Hematopoietic multipotent progenitor cell treated with erythropoietin and hydrocortisone succinate and interleukin-3 and kit ligand, for 8 days (in vitro differentiated cells): ENCODE measurements around the gene FAM13A.

Source experiments
- DNase-seq: peaks from one replicate; pipeline ENCODE4 v3.0.0-alpha.2; 2015

Gene FAM13A

DNA sequence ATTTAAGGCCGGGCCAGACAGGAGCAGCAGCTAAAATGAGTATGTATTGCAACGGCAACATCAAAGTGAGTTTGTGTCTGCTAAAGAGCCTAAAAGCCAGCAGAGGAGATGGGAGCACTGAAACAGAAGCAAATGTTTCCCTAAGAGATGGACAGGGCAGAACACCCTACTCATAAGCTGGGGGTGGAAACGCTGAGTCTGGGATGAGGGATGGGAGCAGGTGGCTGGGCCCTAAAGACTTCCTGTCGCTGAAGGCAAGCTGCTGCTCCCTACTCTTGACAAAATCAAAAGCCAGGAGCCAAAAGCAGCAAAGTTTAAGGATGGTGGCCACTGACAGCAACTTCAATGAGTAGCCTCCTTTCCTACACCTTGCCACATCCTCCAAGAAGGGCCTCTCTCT is 318.8 kb downstream of the FAM13A start:
- DNase-seq, result no peak

GRCh38 chr4:88737307-88737941 is 319.6 kb downstream of the FAM13A start:
- DNase-seq, result no peak

- DNase-seq, result no peak
These were observed 320.7 kb downstream of the FAM13A start for GRCh38 chr4:88736264-88736663.

DNA sequence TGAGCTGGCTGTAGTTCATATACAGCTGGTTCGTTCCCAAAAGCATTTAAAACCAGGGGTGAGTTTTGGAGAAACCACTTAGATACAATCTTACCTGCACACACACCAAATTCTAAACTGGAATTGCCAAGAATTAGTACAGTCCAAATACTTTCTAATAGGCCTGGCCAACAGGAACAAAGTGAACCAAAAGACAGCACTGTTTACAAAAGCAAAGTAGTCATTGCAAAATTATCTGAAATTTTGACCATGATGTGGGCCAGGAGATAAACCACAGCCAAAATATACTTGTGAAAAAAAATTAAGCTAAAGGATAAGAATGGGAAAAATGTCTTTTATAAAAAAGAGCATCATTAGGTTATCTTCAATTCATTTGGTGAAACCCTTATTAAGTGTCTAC is 321.4 kb downstream of the FAM13A start:
- no peak for DNase-seq

DNA sequence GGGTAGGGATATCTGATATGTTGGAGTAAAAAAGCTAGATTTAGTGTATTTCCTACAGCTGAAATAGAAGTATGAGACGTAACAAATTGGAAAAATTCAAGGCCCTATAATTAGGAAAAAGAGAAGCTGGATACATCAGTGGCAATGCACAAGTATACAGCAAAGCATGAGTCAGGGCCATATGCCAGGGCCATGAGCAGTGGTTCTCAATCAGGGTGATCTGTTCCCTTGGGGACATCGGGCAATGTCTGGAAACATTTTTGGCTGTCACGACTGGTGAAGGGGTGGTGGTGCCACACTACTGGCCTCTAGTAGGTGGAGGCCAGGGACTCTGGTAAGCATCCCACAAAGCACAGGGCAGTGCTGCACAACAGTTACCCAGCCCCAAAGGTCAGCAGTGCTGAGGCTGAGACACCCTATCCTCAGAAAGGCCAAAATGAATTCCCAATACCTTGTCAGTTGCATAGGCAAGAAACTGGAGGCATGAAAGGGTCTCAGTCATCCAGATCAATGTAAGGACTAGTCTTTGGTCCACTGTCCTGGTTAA is 322.5 kb downstream of the FAM13A start:
- no peak for DNase-seq

DNA sequence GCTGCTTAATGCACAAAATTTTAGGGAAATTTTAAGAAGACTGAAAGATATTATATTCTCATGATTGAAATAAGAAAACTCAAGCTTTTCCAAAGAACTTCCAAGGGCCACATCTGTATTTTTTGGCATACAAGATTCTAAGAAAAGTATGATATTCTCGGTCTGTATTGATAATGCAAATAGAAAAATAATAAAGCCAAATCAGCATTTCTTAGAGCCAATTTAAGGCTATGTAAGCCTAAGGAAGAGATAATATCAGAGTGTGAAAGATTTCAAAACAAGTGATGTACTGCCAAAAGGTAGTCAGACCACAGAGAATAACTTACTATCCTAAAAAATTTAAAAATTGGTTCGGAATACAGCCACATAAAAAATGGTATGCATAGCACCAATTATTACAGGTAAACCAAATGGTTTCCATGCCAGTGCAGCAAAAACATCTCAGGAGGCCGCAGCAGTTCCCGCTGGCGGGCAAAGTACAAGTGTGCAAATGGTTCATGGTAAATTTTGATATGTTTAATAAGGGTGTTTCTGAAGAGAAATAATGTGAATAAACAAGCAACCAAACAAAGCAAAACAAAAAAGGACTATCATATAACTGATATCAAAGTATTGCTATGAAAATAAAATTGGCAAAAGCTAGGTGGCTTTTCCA is 324.1 kb downstream of the FAM13A start:
- DNase-seq, result no peak

- no peak for DNase-seq
These were observed 325.6 kb downstream of the FAM13A start for GRCh38 chr4:88731381-88731780.

GRCh38 chr4:88730811-88731210 is 326.2 kb downstream of the FAM13A start:
- peak; percentile 18 for DNase-seq

- peak; percentile 14 for DNase-seq
These were observed 327.7 kb downstream of the FAM13A start for GRCh38 chr4:88729146-88729760.

DNA sequence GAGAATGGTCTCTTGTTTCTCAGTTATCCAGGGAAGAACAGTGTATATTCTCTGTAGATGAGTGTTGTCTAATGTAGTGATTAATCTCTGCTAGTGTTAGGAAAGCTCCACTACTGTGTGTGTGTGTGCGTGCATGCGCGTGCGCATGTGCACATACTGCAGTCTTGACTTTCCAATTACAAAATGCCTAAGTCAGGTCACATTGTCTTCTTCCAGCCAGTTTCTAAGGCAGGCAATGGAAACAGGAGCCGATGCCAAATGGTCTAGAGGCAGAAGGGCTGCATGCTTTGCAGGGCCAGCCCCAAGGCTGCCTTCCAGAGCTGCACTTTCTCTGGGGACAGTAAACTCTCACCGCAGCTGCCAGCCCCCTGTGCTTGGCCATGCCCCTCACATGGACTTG is 328.8 kb downstream of the FAM13A start:
- no peak for DNase-seq

- no peak for DNase-seq
These were observed 331.0 kb downstream of the FAM13A start for GRCh38 chr4:88725986-88726385.

GRCh38 chr4:88725143-88725542 is 331.8 kb downstream of the FAM13A start:
- DNase-seq, result no peak

DNA sequence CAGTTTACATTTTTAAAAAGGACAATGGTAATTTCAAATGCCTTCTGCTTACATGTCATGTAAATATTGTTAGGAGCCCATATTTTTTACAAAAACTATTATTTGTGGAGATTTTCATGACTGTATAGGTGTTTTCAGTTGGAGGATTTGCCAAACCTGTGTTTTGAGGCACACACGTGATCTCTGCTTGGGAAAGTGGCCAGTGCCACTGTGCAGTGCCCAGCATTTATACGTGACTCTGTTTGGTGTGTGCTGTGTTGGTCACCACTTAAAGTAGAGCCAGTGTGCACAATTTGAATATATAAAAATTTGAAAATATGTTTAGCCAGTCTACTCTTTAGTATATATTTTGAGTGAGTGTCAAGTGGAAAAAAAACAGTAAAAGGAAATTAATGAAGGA is 332.6 kb downstream of the FAM13A start:
- no peak for DNase-seq

GRCh38 chr4:88722828-88723227 is 334.2 kb downstream of the FAM13A start:
- no peak for DNase-seq

DNA sequence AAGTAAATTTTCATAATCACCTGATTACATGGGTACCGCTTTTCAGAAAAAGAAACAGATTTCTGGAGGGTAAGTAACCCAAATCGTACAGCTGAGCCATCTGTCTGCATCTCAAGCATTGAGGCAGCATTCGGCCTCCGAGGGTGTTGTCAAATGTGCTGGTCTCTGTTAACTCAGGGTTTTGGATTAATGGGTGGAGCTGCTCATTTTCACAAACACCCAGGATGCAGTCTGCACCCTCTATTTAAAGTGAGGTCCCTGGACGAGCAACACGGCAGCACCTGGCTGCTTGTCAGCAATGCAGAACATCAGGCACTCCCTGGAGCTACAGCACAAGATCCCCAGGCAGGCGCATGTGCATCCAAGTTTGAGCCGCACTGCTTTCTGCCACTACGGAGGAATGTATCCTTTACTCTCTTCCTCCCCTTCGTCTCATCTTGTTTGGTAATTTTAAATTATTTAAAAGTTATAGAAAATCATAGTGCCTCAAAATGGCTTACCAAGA is 334.7 kb downstream of the FAM13A start:
- DNase-seq, result no peak

DNA sequence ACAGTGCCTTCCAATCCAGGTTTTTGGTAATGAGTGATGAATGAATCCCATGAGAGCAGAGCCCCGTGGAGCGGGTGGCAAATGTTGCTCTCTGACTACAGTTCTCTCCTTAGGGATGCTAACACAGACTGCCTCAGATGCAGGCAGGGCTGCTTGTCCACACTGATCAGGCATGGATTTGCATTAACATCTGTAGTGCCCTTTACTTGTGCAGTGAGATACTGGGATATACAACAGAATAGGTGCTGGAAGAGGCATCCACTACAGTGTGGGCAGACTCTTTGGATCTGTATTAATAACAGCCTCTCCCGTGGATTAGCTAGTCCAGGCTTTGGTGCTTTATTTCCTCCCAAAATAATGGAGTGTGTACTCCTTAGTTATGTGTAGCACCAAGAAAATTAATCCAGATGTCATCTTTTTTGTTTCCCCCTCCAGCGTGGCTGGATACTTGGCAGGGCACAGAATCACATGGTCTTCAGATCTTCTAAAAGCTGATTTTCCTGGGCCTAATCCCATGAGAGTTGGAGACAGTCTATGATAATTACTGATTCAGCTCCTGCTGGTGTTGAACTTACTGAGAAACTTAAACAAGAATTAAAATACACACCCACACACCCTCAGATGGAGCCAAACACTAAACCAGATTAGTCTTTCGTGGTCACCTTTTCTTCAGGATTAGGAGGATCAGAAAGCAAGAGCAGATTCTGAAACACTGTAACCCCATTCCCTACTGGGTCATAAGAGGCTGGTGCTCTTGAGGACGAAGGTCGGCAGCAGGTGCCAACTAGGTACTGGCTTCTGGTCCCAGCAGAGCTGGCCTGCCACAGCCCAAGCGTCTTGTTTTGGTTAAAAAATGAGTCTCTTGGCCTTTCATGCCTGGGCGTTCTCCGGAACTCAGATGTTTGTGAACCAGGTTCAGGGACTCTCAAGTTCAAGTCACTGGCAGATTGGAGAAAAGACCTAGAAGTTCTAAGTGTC is 336.2 kb downstream of the FAM13A start:
- no peak for DNase-seq

DNA sequence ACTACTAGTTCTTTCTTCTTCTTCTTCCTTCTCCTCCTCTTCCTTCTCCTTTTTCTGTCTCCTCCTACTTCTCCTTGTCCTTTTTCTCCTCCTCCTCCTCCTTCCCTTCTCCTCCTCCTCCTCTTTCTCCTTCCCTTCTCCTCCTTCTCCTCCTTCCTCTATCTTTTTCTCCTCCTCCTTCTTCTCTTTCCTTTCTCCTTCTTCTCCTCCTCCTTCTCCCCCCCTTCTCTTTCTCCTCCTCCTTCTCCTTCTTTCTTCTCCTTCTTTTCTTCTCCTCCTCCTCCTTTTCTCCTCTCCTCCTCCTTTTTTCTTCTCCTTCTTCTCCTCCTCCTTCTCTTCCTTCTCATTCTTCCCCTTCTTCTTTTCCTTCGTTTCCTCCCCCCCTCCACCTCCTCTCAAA is 337.6 kb downstream of the FAM13A start:
- DNase-seq, result no peak

DNA sequence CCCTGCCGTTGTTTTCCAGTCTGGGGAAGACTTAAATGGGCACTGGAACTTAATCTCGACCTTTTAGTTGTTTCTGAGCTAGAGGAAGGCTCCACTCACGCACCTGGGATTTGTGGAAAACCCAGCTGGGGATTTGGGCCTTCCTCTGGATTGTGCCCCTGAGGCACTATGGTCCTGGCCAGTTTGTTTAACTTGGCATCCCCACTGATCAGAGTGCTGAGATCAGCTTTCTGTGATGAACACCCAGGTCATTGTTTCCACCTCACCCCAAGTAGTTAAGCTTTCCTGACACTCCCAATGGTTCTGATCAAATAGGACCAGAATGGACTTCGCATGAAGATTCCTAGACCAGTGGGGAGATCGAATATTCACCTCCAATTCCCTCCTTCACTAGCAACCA is 338.9 kb downstream of the FAM13A start:
- DNase-seq, result no peak

- DNase-seq, result no peak
These were observed 343.2 kb downstream of the FAM13A start for GRCh38 chr4:88713782-88714181.

DNA sequence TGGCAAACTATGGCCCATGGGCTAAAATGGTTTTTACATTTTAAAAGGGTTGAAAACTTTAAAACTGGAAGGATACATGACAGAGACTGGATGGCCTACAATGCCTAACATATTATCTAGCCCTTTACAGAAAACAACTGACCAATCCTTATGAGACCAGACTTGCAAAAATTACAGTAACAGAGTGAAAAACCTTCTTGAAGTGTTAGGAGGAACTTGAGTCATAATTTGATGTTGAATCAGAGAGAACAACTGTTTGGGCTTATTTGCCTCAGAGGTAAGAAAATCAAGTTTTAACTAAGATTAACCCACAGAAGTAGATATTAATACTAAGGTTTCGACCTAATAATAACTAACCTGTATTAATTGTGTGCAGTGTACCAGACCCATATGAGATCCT is 347.0 kb downstream of the FAM13A start:
- DNase-seq, result no peak

- DNase-seq, result no peak
These were observed 350.4 kb downstream of the FAM13A start for GRCh38 chr4:88706574-88706973.

DNA sequence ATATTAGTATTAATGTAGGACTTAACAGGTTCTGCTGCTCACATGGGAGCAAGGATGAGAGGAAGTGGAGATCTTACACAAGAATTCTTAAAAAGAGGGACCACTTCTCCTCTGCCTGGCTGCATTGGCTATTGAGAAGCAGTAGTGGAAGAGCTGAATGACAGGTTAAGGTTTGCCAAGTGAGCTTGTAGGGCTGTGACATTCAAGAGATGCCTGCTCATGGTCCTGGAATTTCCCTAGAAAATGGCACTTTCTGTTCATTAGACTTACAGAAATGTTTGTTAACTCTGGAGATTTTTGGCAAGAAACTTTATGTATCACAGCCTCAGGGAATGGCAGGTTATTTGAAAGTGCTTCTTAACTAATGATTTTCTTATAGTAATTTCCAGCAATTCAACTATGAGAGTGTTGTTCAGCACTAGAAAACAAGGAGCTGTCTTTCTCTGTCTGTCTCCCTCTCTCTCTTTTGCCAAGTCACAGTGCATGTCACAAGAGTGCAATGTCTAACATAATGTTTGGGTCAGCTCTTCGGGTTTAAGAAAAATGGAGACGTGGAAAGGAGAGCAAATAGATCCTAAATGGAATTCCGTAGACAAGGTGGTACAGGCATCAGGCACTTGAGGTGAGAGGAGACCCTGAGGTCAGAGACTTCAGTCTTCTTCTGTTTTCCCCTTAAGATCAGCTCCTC is 351.0 kb downstream of the FAM13A start:
- no peak for DNase-seq
